C4-2B (cell line): Measurements from ENCODE around the gene BCL7A.

Experiments
- CTCF ChIP-seq: fragments of 450-650 bp; conservative IDR thresholded peaks from 2 replicates; pipeline ENCODE4 v1.5.1; 2017; ENCODE audit warnings: mild to moderate bottlenecking
- ZFX ChIP-seq: fragments of 450-650 bp; IDR thresholded peaks from 2 replicates; pipeline ENCODE4 v1.6.1; 2017

DNA sequence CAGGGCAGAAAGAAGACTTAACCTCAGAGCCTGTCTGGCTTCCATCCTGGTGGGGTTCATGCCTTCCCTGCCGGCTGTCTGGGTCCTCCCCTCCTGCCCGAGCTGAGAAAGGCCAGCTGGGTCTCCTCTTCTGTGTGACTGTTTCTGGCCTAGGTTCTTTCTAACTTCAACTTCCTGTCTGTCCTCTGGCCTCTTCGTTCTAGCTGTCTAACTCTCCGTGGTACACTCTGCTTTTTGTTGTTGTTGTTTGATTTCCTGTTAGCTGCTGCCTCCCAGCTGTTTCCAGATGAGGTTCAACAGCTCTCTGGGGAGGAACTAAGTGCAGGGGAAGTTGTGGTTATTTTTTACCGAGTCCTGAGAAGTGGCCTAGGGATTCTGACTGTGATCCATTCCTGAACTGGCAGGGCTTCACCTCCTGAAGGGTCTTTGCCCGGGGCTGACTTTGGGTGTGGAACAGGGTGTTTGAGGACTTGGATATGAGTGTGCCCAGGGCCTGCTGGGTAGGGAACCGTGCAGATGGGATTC, 60.1 kb downstream of the BCL7A start:
- TF ChIP-seq ZFX = no peak
- no peak for TF ChIP-seq CTCF
